ENCODE measurements around the gene PCAT7.

DNA sequence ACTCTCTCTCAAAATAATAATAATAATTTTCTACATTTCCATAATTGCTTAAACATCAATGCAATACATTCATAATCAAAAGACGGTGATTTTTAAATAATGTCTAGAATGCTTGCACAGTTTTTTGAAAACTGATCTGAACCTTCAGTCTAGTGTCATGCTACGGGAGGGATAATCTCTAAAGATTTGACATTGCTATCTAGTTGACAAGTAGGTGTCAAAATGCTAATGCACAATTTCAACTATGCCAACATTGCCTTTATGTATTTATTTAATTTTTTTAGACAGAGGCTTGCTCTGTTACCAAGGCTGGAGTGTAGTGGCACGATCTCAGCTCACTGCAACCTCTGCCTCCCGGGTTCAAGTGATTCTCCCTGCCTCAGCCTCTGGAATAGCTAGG is 16.0 kb upstream of the PCAT7 start:
- no peak for TF ChIP-seq CTCF (conservative IDR thresholded peaks at IDR 0.05)
- TF ChIP-seq EZH2 (IDR thresholded peaks at IDR 0.05; ENCODE audit: low read depth), result no peak
